GM19238 (cell line): Measurements from ENCODE around the gene CMKLR1.

Experiments used
- DNase-seq: peaks from one replicate; pipeline ENCODE4 v3.0.0; 2011; ENCODE audit warnings: low spot score; ENCODE audit not compliant: insufficient read length

The CMKLR1 gene

GRCh38 chr12:108302016-108302402, 37.1 kb downstream of the CMKLR1 start:
- no peak for DNase-seq

- DNase-seq: no peak
Observed at GRCh38 chr12:108301346-108301745, 37.8 kb downstream of the CMKLR1 start.

GRCh38 chr12:108299980-108300696, 39.0 kb downstream of the CMKLR1 start:
- DNase-seq: no peak

DNA sequence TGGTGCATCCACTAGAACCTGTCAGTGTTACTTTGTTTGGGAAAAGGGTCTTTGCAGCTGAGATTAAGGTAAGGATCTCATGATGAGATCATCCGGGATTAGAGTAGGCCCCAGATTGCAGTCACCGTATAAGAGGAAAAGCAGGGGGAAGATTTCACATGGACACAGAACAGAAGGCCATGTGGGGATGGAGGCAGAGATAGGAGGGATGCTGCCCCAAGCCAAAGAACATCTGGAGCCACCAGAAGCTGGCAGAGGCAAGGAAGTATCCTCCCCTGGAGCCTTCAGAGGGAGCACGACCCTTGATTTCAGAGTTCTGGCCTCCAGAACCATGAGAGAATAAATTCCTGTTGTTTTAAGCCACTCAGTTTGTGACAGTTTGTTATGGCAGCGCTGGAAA, 39.6 kb downstream of the CMKLR1 start:
- no peak for DNase-seq

DNA sequence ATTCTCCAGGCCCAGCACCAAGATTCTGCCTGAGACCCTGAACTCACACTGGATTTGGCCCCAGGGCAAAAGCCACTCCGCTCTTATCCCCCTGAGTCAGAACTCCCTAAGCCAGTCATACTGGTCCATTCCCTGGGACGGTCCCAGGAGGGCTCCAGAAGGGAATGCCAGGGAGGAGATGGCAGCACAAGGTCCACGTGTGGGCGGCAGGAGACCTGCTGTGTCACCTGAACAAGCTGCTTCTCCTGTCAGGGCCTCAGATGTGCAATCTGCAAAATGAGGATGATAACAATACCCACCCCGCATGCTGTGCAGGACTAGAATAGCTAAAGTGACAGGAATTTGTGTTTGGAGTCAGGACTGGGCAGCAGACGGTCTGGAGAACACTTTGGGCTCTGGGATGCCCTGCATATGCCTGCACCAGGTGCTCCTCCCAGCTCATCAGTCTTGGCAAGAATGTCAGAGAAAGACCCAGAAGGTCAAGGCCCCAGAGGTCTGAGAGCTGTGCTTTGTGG, 40.3 kb downstream of the CMKLR1 start:
- DNase-seq: no peak

DNA sequence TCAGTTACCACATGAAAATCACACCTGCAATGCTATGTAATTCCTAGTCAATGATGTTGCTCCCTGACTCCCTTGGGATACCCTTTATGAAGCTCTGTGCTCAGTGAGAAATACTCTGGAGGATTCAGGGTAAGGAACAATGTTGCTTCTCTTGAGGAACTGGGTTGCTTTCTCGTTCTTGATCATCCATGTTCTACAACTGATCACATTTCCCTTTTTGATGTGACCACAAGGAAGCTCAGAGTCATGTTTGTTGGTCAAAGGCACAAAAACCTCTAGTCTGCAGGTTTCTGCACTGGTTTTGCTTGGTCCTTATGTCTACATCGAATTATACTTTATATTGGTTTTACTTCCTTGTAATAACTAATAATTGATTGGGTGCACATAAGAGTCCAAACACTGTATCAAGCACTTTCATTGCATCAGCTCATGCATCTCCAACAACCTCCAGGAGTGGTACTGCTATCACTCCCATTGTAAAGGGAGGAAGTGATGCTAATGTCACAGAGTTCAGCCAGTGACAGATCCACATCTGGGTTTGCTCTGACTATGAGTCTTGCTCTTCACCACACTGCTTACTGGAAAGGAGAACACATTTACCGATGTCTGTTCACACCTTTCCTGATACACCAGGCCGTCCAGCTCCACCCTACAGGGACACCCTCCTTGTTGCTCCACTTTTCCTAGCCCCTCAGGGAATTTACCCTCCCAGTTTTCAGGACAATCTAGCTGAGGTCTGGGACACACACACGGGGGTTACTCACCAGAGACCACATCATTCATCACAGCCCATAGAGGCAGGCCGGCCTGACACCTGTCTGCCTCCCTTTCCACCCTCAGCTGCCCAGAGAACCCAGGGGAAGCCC, 41.0 kb downstream of the CMKLR1 start:
- DNase-seq: no peak

GRCh38 chr12:108297424-108297823, 41.7 kb downstream of the CMKLR1 start:
- no peak for DNase-seq

DNA sequence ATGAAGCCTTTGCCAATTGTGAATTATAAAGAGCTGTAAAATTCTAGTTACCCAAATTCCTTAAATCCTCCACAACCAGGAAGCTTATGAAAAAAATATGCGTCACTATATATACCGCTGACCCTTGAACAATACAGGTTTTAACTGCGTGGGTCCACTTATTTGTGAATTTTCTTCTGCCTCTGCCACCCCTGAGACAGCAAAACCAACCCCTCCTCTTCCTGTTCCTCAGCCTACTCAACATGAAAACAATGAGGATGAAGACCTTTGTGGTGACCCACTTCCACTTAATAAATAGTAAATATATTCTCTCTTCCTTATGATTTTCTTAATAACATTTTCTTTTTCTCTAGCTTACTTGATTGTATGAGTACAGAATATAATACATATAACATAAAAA, 42.2 kb downstream of the CMKLR1 start:
- DNase-seq: no peak

DNA sequence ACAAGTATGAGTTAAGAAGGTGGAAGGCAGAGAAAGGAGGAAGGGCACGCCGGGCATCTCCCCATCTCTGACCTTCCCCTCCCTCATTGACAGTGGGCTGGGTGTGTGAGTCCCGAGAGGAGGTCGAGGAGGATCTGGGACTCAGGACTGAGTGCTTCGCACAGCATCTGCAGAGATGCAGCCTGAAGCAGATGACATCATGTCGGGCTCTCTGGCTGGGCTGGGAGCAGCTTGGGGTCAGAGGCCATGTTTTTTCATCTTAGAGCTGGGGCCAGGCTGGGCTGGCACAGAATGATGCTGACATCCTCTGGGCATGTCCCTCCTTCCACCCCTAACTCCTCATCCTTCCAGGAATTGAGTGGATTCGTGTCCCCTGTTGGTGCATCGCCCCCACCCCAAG, 43.5 kb downstream of the CMKLR1 start:
- no peak for DNase-seq

GRCh38 chr12:108289350-108290161, 49.6 kb downstream of the CMKLR1 start:
- no peak for DNase-seq

GRCh38 chr12:108287227-108287626, 51.9 kb downstream of the CMKLR1 start:
- DNase-seq: no peak

DNA sequence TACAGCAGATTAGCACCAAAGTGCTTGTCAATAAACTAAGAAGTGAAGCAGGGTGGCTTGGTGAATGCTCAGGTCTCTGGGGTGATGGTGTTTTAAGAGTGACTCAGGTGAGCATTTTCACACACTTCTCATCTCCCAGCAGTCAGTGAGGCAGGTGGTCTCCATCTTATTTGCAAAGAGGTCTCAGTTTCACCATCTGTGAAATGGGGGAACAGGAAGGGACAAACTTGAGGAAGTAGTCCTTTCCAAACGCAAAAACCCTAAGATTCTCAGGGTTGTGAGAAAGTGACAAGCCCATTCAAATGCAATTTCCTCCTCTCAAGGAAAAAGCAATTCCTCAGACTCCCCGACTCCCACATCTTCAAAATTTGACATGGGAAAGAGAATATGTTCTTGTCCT, 54.1 kb downstream of the CMKLR1 start:
- no peak for DNase-seq

DNA sequence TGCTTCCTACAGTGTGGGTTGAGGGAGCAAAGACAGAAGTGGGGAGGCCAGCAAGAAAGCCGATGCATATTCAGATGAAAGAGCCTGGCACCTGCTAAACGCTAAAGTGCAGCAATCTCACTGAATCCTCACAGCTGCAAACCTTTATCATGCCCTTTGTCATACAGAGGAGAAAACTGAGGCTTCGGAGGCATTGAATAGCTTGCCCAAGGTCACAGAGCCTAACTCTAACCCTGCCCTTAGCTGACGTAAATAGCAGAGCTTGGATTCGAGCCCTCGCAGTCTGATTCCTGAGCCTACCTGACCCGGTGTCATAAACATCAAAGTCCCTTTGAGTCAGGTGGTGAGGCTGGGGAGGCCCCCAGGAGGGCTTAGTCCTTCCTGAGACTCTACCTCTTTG, 54.9 kb downstream of the CMKLR1 start:
- no peak for DNase-seq

- no peak for DNase-seq
Observed at GRCh38 chr12:108282676-108283075, 56.4 kb downstream of the CMKLR1 start.

DNA sequence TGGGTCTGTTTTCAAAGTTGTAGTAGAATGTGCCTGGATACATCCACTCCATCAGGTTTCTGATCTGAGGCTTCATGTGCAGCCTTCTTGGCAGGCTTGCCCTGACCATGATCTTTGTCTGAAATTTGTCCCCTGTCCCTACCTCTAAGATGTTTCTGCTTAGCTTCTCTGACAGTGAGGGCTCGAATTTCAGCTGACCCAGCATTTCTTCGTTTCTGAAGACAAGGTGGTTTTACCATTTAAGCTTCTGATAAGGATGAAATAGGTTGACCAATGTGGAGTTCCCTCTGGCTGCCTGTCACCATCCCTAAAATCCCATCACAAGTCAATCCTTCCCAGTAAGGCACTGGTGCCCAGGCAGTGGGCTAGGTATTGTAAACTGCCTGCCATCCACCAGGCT, 57.0 kb downstream of the CMKLR1 start:
- DNase-seq: no peak

DNA sequence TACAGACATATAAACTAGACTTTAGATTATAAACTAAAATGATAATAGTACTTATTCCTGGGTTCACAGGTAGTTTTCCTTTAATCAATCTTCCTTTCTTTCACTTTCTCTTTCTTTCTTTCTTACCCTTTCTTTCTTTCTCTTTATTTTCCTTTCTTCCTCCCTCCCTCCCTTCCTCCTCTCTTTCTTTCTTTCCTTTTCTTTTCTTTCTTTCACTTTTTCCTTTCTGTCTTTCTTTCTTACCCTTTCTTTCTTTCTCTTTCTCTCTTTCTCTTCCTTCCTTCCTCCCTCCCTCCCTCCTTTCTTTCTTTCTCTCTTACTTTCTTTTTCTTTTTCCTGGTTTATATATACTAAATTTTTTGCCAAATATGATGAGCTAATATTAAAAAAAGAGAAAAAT, 61.5 kb downstream of the CMKLR1 start:
- no peak for DNase-seq

DNA sequence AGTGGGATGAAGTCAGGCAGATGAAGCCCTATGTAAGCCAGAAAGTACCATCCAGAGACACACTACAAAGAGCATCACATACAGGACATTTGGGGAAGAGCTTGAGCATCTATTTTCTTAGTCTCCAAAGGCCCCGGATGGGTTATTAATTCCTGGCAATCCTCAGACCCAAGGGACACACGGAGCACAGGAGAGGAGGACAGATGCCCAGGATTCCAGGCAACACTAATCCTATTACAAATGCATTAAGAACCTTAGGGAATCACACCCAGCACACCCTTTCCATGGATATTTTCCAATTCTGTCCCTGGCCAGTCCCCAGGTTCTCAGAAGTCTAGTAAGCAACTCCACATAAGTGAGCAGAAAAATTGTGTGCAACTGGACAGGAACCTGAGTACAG, 65.9 kb downstream of the CMKLR1 start:
- DNase-seq: no peak

DNA sequence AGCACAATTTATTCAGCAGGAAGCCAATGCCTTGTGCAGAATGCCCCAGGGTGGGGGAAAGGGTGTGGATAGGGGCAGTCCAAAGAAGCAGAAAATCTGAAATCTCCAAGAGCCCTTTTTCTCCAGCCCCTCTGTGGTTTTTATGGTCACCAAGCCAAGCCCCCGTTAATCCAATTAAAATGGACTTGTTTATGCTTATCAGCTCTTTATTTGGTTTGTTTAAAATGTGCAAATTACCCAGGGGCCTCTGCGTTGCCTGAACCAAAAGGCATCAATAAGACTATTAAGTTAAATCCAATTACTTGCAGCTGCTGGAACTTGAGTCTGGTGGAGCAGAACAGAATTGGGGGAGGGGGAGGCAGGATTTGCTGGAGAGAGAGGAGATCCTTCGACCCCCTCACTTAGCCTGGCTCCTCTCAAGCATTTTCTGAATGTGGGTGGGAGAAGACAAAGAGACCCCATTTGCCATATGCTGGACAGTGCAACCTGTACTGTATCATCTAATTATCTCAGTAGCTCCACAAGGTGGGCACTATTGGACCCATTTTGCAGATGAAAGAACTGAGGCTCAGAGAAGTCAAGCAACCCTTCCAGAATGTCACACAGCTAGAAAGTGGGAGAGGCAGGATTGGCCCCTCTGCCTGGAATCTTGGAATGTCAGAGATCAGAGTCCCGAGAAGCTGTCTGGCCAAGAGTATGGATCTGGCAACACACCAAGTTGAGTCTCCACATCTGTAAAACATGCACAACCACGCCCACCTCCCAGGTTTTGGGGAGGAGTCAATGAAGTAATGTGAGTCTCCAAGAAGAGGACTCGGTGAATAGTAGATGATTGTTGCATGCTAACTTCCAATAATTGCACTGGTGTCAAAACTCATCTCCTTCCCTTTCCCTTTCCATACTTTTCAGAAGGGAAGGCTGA, 66.9 kb downstream of the CMKLR1 start:
- DNase-seq: no peak

- DNase-seq: no peak
Observed at GRCh38 chr12:108270849-108271143, 68.3 kb downstream of the CMKLR1 start.

DNA sequence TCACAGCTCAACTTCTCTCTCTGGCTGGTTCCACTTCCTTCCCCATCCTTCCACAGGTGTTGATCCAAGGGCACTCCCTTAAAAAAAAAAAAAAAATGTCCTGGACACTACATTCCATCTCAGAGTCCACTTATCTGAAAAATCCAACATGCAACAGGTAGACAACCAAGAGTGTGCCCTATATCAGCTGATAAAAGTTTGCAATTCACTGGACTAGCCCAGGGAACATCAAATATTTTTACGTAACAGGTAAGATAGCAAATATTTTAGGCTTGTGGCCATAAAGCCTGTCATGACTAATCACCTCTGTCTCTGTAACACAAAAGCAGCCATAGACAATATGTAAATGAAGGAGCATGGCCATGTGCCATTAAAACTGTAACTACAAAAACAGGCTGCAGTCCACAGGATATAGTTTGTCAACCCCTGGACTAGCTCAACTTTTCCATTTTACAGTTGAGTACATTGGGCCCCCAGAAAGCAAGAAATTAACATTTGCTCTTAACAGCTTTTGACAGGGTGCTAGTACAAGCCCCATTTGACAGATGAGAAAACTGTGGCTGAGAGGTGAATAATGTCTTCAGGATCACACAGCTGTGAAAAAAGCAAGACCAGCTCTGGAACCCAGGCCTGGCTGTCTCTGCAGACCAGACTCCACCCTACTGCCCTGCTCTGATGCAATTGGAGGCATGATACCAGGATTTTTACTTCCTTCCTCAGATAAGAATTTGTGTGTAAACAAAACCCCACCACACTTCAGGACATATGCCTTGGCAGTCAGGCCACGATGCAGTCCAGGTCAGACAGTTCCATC, 68.9 kb downstream of the CMKLR1 start:
- no peak for DNase-seq
